H9 (cell line): ENCODE data around the gene DPH1. TPM values are rescaled to one million over a fixed set of nuclear protein-coding genes. Genes with fewer than 3 reads are reported as not detected.

Source experiments
- DNase-seq: peaks from one replicate; pipeline ENCODE4 v3.0.0-alpha.2; 2017
- H2AFZ ChIP-seq: one replicate; pipeline ENCODE4 v1.6.1; 2013; ENCODE audit warnings: mild to moderate bottlenecking, low read length, control low read depth, moderate library complexity
- H2AK5ac ChIP-seq: 2 replicates; pipeline ENCODE4 v1.6.1; 2013; ENCODE audit warnings: low read length, control low read depth, mixed read lengths; ENCODE audit not compliant: insufficient read length
- H2BK120ac ChIP-seq: one replicate; pipeline ENCODE4 v1.6.1; 2013; ENCODE audit warnings: low read depth, mild to moderate bottlenecking, low read length, control low read depth, inconsistent platforms; ENCODE audit not compliant: poor library complexity, severe bottlenecking
- H2BK12ac ChIP-seq: 2 replicates; pipeline ENCODE4 v1.6.1; 2013; ENCODE audit warnings: low read length, control low read depth, mixed read lengths, low read depth; ENCODE audit not compliant: insufficient read length
- H2BK15ac ChIP-seq: 2 replicates; pipeline ENCODE4 v1.6.1; 2013; ENCODE audit warnings: low read depth, low read length, control low read depth
- H2BK20ac ChIP-seq: one replicate; pipeline ENCODE4 v1.6.1; 2013; ENCODE audit warnings: low read depth, mild to moderate bottlenecking, low read length, control low read depth, inconsistent platforms; ENCODE audit not compliant: poor library complexity, severe bottlenecking
- H2BK5ac ChIP-seq: 2 replicates; pipeline ENCODE4 v1.6.1; 2013; ENCODE audit warnings: low read length, control low read depth, mixed read lengths; ENCODE audit not compliant: insufficient read length
- H3K14ac ChIP-seq: 2 replicates; pipeline ENCODE4 v1.6.1; 2013; ENCODE audit warnings: low read length, control low read depth; ENCODE audit not compliant: insufficient read depth
- H3K18ac ChIP-seq: 2 replicates; pipeline ENCODE4 v1.6.1; 2013; ENCODE audit warnings: low read depth, mild to moderate bottlenecking, mixed read lengths, low read length, control low read depth; ENCODE audit not compliant: insufficient read length
- H3K23ac ChIP-seq: 2 replicates; pipeline ENCODE4 v1.6.1; 2013; ENCODE audit warnings: low read length, control low read depth, mixed read lengths, low read depth; ENCODE audit not compliant: insufficient read length
- H3K23me2 ChIP-seq: 2 replicates; pipeline ENCODE4 v1.6.1; 2013; ENCODE audit warnings: low read depth, mild to moderate bottlenecking, mixed read lengths, low read length, control low read depth; ENCODE audit not compliant: insufficient read length, poor library complexity, severe bottlenecking
- H3K27ac ChIP-seq: 2 replicates; pipeline ENCODE4 v1.5.1; 2013; ENCODE audit warnings: low read length, control low read depth, mixed read lengths, low read depth; ENCODE audit not compliant: insufficient read length
- H3K27me3 ChIP-seq: 2 replicates; pipeline ENCODE4 v1.6.1; 2013; ENCODE audit warnings: low read length, control low read depth, inconsistent platforms; ENCODE audit not compliant: insufficient read depth
- H3K4ac ChIP-seq: 2 replicates; pipeline ENCODE4 v1.6.1; 2013; ENCODE audit warnings: low read depth, mild to moderate bottlenecking, control low read depth, inconsistent platforms, low read length, moderate library complexity
- H3K4me1 ChIP-seq: 2 replicates; pipeline ENCODE4 v1.6.1; 2013; ENCODE audit warnings: low read length, control low read depth, inconsistent platforms; ENCODE audit not compliant: insufficient read depth
- H3K4me2 ChIP-seq: 2 replicates; pipeline ENCODE4 v1.6.1; 2013; ENCODE audit warnings: low read length, control low read depth, mixed read lengths; ENCODE audit not compliant: insufficient read length, insufficient read depth
- H3K56ac ChIP-seq: 2 replicates; pipeline ENCODE4 v1.6.1; 2013; ENCODE audit warnings: low read depth, mild to moderate bottlenecking, mixed read lengths, low read length, control low read depth; ENCODE audit not compliant: insufficient read length
- H3K79me1 ChIP-seq: 2 replicates; pipeline ENCODE4 v1.6.1; 2013; ENCODE audit warnings: low read depth, mild to moderate bottlenecking, moderate library complexity, low read length, control low read depth, inconsistent platforms; ENCODE audit not compliant: insufficient read depth, poor library complexity, severe bottlenecking
- H3K79me2 ChIP-seq: 2 replicates; pipeline ENCODE4 v1.6.1; 2013; ENCODE audit warnings: low read length, control low read depth, inconsistent platforms; ENCODE audit not compliant: insufficient read depth
- H3K9ac ChIP-seq: 2 replicates; pipeline ENCODE4 v1.6.1; 2013; ENCODE audit warnings: low read length, control low read depth, mixed read lengths; ENCODE audit not compliant: insufficient read length; ENCODE audit errors: extremely low read depth
- H3K9me3 ChIP-seq: one replicate; pipeline ENCODE4 v1.6.1; 2013; ENCODE audit warnings: low read depth, low read length, inconsistent platforms; ENCODE audit not compliant: control insufficient read depth
- H3T11ph ChIP-seq: one replicate; pipeline ENCODE4 v1.6.1; 2013; ENCODE audit warnings: mild to moderate bottlenecking, low read length, control low read depth, inconsistent platforms
- H4K20me1 ChIP-seq: one replicate; pipeline ENCODE4 v1.6.1; 2013; ENCODE audit not compliant: control insufficient read depth, insufficient read length, insufficient read depth
- H4K5ac ChIP-seq: 2 replicates; pipeline ENCODE4 v1.6.1; 2013; ENCODE audit warnings: low read depth, mild to moderate bottlenecking, mixed read lengths, low read length, control low read depth; ENCODE audit not compliant: insufficient read length
- H4K8ac ChIP-seq: replicated peaks from 2 replicates; pipeline ENCODE4 v1.6.1; 2013; ENCODE audit warnings: low read length, control low read depth, mixed read lengths, low read depth; ENCODE audit not compliant: insufficient read length
- H4K91ac ChIP-seq: 2 replicates; pipeline ENCODE4 v1.6.1; 2013; ENCODE audit warnings: low read depth, mild to moderate bottlenecking, moderate library complexity, mixed read lengths, low read length, control low read depth; ENCODE audit not compliant: insufficient read length
- H3K27ac Mint-ChIP-seq, 3 experiments: 2 replicates in 2 of 3; 3 replicates in 1 of 3; pipeline ENCODE4 v1.8.0; 2020 to 2021; ENCODE audit warnings: mixed read lengths in 3 of 3, mild to moderate bottlenecking in 1 of 3, moderate library complexity in 1 of 3
- H3K27me3 Mint-ChIP-seq: 2 replicates; pipeline ENCODE4 v1.8.0; 2021; ENCODE audit warnings: low read depth, mild to moderate bottlenecking, moderate library complexity, mixed read lengths
- H3K36me3 Mint-ChIP-seq, 3 experiments: 2 replicates in 2 of 3; 3 replicates in 1 of 3; pipeline ENCODE4 v1.8.0; 2020 to 2021; ENCODE audit warnings: low read depth in 3 of 3, mixed read lengths in 3 of 3; ENCODE audit not compliant: insufficient read depth in 1 of 3
- H3K4me1 Mint-ChIP-seq, 2 experiments: 2 replicates each; pipeline ENCODE4 v1.8.0; 2020; ENCODE audit warnings: mixed read lengths in 2 of 2
- H3K4me3 Mint-ChIP-seq, 2 experiments: 2 replicates in 1 of 2; 3 replicates in 1 of 2; pipeline ENCODE4 v1.8.0; 2020 to 2021; ENCODE audit warnings: mild to moderate bottlenecking in 2 of 2, mixed read lengths in 2 of 2, moderate library complexity in 1 of 2
- H3K9me3 Mint-ChIP-seq, 2 experiments: 2 replicates in 1 of 2; 3 replicates in 1 of 2; pipeline ENCODE4 v1.8.0; 2020; ENCODE audit warnings: mild to moderate bottlenecking in 2 of 2, mixed read lengths in 2 of 2, moderate library complexity in 1 of 2
- WGBS: extraction: QIAGEN DNeasy Blood & Tissue Kit; methylation state at CpG from one replicate; pipeline ENCODE4 v1.1.7; 2013; ENCODE audit warnings: missing lambda C conversion rate, low lambda C conversion rate, mixed read lengths; ENCODE audit not compliant: insufficient read length; ENCODE audit errors: extremely low coverage; 5-methylcytosine and 5-hydroxymethylcytosine counted together
- total RNA-seq: library from RNA; stranded (reverse); gene quantifications from 2 replicates; pipeline ENCODE4 v1.2.1, GENCODE V29; 2021
- TF ChIP-seq, protein P1 (sequence below): fragments of 200-600 bp; sonication (generic); conservative IDR thresholded peaks from 3 replicates; pipeline ENCODE4 v1.8.0; 2021; ENCODE audit warnings: antibody characterized with exemption, mild to moderate bottlenecking

Gene DPH1
- total RNA-seq, 1 experiment from 2014 or later, result 27.5 TPM

DNA sequence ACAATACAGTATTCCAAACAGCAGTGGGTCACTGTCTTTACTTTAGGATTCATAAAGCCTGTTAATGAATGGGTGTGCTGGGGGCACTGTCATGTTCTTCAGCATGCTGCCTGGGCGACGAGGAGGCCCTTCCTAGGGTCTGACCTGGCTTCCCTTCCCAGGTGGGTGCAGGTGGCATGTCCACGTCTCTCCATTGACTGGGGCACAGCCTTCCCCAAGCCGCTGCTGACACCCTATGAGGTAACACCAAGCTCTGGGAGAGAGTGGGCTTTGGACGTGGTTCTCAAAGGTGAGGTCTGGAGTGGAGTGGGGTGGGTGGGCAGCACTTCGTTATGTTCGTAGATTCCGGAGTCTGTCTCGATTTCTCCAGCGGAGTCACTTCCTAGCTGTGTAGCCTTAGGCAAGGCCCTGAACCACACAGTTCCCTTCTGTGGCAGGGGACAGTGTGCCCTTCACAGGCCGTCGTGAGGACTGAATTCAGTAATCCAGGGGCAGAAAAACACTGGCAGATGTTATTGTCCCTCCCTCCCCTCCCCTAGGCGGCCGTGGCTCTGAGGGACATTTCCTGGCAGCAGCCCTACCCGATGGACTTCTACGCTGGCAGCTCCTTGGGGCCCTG, 11.1 kb downstream of the DPH1 start:
- H3K27ac ChIP-seq, result no peak overlapping the region
- no peak overlapping the region for H3K23ac ChIP-seq
- DNase-seq, result no peak
- peaks cover 7 to 17% of the 10 kb centered on the region in 2 experiments for H3K4me1 Mint-ChIP-seq
- H3K4me1 ChIP-seq, result no peaks in the 10 kb centered on the region
- H3K4me2 ChIP-seq, result peak overlapping the region; percentile 74
- H3K9ac ChIP-seq, result no peak overlapping the region
- no peaks in the 10 kb centered on the region for H3K27me3 ChIP-seq
- H4K91ac ChIP-seq, result no peak overlapping the region
- no peak overlapping the region for H3K18ac ChIP-seq
- H3K56ac ChIP-seq, result no peak overlapping the region
- no peak overlapping the region for H2AK5ac ChIP-seq
- H4K8ac ChIP-seq, result no peak overlapping the region
- H3K14ac ChIP-seq, result no peak overlapping the region
- H2BK120ac ChIP-seq, result no peak overlapping the region
- no peak overlapping the region for H3K27ac Mint-ChIP-seq
- no peaks in the 10 kb centered on the region for H3K79me1 ChIP-seq
- no peaks in the 10 kb centered on the region for H3K79me2 ChIP-seq
- H2BK15ac ChIP-seq, result no peak overlapping the region
- no peak overlapping the region for H2BK20ac ChIP-seq
- H4K5ac ChIP-seq, result no peak overlapping the region
- TF ChIP-seq, protein P1, sequence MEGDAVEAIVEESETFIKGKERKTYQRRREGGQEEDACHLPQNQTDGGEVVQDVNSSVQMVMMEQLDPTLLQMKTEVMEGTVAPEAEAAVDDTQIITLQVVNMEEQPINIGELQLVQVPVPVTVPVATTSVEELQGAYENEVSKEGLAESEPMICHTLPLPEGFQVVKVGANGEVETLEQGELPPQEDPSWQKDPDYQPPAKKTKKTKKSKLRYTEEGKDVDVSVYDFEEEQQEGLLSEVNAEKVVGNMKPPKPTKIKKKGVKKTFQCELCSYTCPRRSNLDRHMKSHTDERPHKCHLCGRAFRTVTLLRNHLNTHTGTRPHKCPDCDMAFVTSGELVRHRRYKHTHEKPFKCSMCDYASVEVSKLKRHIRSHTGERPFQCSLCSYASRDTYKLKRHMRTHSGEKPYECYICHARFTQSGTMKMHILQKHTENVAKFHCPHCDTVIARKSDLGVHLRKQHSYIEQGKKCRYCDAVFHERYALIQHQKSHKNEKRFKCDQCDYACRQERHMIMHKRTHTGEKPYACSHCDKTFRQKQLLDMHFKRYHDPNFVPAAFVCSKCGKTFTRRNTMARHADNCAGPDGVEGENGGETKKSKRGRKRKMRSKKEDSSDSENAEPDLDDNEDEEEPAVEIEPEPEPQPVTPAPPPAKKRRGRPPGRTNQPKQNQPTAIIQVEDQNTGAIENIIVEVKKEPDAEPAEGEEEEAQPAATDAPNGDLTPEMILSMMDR, result no peak
- H3K9me3 ChIP-seq, result no peaks in the 10 kb centered on the region
- H3K27me3 Mint-ChIP-seq, result peaks cover 8% of the 10 kb centered on the region
- WGBS, result no CpG with 5 or more reads among the region's 16 CpGs
- no peak overlapping the region for H3T11ph ChIP-seq
- no peaks in the 10 kb centered on the region for H4K20me1 ChIP-seq
- no peak overlapping the region for H2BK12ac ChIP-seq
- no peaks in the 10 kb centered on the region; a peak in 1 of 5 replicates for H3K9me3 Mint-ChIP-seq
- H2AFZ ChIP-seq, result no peak overlapping the region
- peaks cover 7 to 30% (median 25%) of the 10 kb centered on the region in 3 experiments for H3K36me3 Mint-ChIP-seq
- no peak overlapping the region for H2BK5ac ChIP-seq
- peak overlapping the region; percentile 90 to 92; a peak in 4 of 5 replicates for H3K4me3 Mint-ChIP-seq
- peaks cover 9% of the 10 kb centered on the region for H3K23me2 ChIP-seq
- no peak overlapping the region for H3K4ac ChIP-seq
